Measurements from ENCODE around the gene LYRM7.
"Not testable (repeated sequence)": the region's sequence is repeated elsewhere in the genome, so short reads cannot be mapped to it uniquely, and the experiment has no call there.

Gene LYRM7

GRCh38 chr5:131182839-131183238 lies 12.1 kb downstream of the LYRM7 start:
- DNase-seq: peak; percentile 82

GRCh38 chr5:131185523-131186104 lies 14.9 kb downstream of the LYRM7 start:
- DNase-seq: no peak

GRCh38 chr5:131186561-131187256 lies 16.0 kb downstream of the LYRM7 start:
- no peak for DNase-seq

DNA sequence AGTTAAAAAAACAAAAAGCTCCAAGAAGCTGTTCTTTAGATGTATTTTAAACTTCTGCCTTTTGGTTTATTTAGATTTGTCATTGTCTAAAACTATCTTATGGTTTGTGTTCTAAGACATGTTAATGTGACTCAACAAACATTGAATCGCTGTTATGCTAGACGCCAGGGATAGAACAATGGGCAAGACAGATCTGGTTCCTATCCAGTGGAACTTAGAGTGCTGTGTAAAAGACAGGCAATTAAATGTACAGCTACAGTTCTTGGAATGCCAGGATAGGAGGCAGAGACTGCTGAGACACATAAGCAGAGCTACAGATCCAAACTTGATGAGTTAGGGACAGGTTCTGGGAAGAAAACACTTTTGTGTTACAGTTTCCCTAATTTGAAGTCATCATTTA lies 22.4 kb downstream of the LYRM7 start:
- no peak for DNase-seq

- DNase-seq: not testable (repeated sequence)
These were observed 23.2 kb downstream of the LYRM7 start for GRCh38 chr5:131193897-131194296.

GRCh38 chr5:131194725-131195124 lies 24.0 kb downstream of the LYRM7 start:
- DNase-seq: no peak

DNA sequence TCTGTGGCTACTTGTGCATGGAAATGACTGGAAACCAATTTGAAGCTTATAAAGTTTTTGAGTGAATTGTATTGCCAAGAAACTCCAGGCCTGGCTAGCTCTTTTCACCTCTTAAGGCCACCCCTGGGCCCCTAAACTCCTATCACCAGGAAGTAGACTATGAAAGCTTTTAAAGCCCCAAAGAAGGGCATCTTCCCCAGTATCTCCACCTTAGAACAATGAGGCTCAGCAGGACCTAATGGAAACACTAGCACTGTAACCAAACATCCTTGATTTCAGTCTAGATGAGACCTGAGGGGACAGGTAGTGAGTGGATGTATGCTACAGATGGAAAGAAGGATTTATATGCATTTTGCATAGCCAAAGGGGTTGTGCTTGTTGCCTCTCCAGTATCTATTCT lies 25.0 kb downstream of the LYRM7 start:
- DNase-seq: no peak

GRCh38 chr5:131196331-131196730 lies 25.6 kb downstream of the LYRM7 start:
- DNase-seq: no peak

DNA sequence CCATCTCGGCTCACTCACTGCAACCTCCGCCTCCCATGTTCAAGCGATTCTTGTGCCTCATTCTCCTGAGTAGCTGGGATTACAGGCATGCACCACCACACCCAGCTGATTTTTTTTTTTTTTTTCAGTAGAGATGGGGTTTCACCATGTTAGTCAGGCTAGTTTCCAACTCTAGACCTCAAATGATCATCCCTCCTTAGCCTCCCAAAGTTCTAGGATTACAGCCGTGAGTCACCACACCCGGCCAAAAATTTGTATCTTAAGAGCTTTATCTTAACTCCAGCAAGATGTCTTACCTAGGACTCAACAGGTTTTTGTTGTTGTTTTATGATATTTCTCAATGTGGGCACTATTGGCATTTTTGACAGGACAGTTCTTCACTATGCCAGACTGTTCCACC lies 27.9 kb downstream of the LYRM7 start:
- DNase-seq: no peak

GRCh38 chr5:131200560-131200959 lies 29.8 kb downstream of the LYRM7 start:
- DNase-seq: no peak

DNA sequence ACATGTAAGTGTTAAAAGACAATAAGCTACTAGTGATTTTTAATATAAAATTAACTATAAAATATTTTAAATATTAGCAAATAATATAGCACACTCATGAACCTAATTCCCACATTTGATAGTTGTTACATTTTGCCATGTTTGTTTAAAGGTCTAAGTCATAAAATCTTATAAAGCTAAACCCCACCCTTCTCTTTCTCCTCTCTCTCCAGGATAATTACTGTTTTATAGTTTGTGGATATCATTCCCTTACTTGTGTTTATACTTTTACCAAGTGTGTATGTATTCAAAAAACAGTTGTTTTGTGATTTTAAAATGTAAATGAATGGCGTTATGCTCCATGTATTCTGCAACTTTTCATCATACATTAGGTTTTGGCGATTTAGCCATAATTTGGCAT lies 34.2 kb downstream of the LYRM7 start:
- no peak for DNase-seq

GRCh38 chr5:131206061-131206460 lies 35.3 kb downstream of the LYRM7 start:
- no peak for DNase-seq

DNA sequence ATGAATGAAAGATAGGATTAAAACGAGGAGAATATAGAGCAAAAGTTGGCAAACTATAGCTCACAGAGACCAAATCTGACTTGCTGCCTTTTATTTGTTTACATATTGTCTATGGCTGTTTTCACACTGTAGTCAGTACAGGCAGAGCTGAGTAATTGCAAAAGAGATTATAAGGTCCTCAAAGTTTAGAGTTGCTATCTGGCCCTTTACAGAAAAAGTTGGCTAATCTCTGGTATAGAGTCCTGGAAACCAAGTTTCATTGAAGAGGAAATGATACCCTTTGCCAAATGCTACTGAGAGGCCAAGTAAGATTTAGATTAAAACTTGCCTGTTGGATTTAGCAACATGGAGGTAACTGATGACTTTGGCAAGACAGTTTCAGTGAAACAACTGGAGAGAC lies 36.0 kb downstream of the LYRM7 start:
- DNase-seq: no peak

DNA sequence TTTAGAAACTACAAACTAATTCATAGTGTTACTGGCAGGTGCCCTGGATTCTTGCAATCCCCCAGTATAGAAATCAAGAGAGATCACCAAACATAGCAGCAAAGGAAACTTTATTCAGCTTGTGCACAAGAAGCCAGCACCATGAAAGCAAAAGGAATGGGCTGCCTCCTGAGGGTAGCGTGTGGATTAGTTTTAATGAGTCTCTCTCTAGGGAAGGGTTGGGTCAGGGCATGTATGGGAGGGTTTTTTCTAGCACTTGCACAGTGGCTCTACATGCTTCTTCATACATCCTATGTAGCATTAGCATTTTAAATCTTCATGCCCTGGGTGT lies 38.4 kb downstream of the LYRM7 start:
- no peak for DNase-seq

DNA sequence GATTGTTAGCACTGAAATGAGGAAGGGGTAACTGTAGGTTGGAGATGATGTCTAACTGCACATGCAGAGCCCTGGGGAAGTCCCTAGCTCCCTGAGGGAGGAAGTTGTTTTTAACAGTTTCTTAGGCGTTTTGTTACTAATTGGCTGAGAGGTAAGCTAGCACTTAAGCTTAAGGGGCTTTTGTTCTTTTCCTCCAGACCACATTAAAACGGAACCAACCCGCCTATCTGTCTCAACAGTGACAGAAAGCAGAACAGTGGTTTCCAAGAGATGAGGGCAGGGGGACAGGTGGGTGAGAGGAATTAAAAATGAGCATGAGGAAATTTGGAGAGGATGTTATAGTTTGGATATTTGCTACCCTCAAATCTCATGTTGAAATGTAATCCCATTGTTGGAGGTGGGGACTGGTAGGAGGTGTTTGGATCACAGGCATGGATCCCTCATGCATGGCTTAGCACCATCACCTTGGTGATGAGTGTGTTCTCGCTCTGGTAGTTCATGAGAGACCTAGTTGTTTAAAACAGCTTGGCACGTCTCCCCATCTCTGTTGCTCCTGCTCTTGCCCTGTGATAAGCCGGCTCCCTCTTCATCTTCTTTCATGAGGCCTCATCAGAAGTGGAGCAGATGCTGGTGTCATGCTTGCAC lies 38.9 kb downstream of the LYRM7 start:
- DNase-seq: peak; percentile 31

- DNase-seq: no peak
These were observed 39.4 kb downstream of the LYRM7 start for GRCh38 chr5:131210151-131210510.

DNA sequence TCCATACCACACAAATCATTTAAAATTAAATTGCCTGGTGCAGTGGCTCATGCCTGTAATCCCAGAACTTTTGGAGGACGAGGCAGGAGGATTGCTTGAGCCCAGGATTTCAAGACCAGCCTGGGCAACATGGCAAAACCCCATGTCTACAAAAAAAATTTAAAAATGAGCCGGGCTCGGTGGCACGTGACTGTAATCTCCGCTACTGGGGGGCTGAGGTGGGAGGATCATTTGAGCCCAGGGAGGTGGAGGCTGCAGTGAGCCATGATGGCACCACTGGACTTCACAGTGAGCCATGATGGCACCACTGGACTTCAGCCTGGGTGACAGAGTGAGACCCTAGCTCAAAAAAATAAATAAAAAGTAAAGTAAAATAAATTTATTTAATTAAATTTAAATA lies 40.9 kb downstream of the LYRM7 start:
- no peak for DNase-seq

- no peak for DNase-seq
These were observed 41.8 kb downstream of the LYRM7 start for GRCh38 chr5:131212471-131213021.

DNA sequence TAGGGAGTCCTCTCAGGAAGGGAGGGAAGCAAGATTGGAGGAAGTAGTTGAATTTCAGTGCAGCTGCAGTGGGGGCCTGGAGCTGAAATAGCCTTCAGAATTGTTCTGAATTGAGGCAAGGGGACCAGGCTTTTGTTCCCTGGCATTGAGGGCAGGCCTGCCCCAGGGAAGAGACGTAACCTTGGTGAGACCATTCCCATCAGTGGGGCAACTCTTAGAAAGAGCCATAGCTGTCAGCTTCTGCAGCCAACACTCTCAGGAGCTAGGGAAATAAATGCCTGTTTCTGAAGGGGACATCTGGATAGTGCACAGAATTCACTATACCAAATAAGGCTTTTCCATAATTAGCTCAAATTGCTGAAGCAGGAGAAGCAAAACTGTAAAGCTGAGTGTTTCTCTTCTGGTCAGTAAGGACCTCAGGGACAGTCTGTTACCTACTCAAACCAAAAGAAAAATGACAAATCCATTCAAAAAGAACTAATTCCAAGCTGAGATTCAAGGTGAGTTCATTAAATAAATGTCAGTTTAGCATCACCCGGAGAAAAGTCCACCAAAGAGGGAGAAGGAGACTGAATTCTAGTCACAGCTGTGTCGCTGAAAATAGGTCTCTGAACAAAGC lies 44.0 kb downstream of the LYRM7 start:
- no peak for DNase-seq

GRCh38 chr5:131217791-131218190 lies 47.0 kb downstream of the LYRM7 start:
- DNase-seq: no peak

DNA sequence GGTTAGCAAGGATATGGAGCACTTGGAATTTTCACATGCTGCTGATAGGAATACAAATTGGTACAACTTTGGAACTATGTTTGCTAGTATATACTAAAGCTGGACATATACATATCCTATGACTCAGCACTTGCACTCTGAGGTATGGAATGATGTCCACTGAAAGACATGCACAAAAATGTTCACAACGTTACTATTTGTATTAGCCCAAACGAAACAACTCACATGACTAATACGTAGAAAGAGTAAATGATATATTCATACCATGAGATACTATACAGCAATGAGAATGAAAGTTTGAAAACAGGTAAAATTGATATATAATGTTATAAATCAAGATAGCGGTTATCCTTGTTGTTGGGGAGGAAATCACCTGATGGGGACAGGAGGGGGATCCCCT lies 47.6 kb downstream of the LYRM7 start:
- DNase-seq: no peak

GRCh38 chr5:131220566-131220965 lies 49.8 kb downstream of the LYRM7 start:
- DNase-seq: no peak

GRCh38 chr5:131221008-131221703 lies 50.4 kb downstream of the LYRM7 start:
- no peak for DNase-seq
